ENCODE data around the gene MDM1.

Gene MDM1

GRCh38 chr12:68280240-68280639 is 51.9 kb downstream of the MDM1 start:
- DNase-seq (ENCODE audit: low read depth in 3 of 3, low spot score in 1 of 3) = no peak

- no peak for DNase-seq (ENCODE audit: low read depth in 3 of 3, low spot score in 1 of 3)
Observed at GRCh38 chr12:68279227-68280054, 52.7 kb downstream of the MDM1 start.

- DNase-seq (ENCODE audit: low read depth in 3 of 3, low spot score in 1 of 3) = no peak
Observed at GRCh38 chr12:68276402-68276930, 55.7 kb downstream of the MDM1 start.

- no peak for DNase-seq (ENCODE audit: low read depth in 3 of 3, low spot score in 1 of 3)
Observed at GRCh38 chr12:68272732-68273131, 59.4 kb downstream of the MDM1 start.

- no peak for DNase-seq (ENCODE audit: low read depth in 3 of 3, low spot score in 1 of 3)
Observed at GRCh38 chr12:68271346-68271745, 60.8 kb downstream of the MDM1 start.

- DNase-seq (ENCODE audit: low read depth in 3 of 3, low spot score in 1 of 3) = no peak
Observed at GRCh38 chr12:68270358-68270757, 61.8 kb downstream of the MDM1 start.

GRCh38 chr12:68269779-68270178 is 62.4 kb downstream of the MDM1 start:
- no peak for DNase-seq (ENCODE audit: low read depth in 3 of 3, low spot score in 1 of 3)

GRCh38 chr12:68268967-68269366 is 63.2 kb downstream of the MDM1 start:
- DNase-seq (ENCODE audit: low read depth in 3 of 3, low spot score in 1 of 3) = no peak

GRCh38 chr12:68267892-68268396 is 64.2 kb downstream of the MDM1 start:
- no peak for DNase-seq (ENCODE audit: low read depth in 3 of 3, low spot score in 1 of 3)

- no peak for DNase-seq (ENCODE audit: low read depth in 3 of 3, low spot score in 1 of 3)
Observed at GRCh38 chr12:68264857-68265256, 67.3 kb downstream of the MDM1 start.

- DNase-seq (ENCODE audit: low read depth in 3 of 3, low spot score in 1 of 3) = no peak
Observed at GRCh38 chr12:68264158-68264855, 67.9 kb downstream of the MDM1 start.

GRCh38 chr12:68263366-68263765 is 68.8 kb downstream of the MDM1 start:
- no peak for DNase-seq (ENCODE audit: low read depth in 3 of 3, low spot score in 1 of 3)

- DNase-seq (ENCODE audit: low read depth in 3 of 3, low spot score in 1 of 3) = no peak
Observed at GRCh38 chr12:68261896-68262295, 70.3 kb downstream of the MDM1 start.

GRCh38 chr12:68260153-68260552 is 72.0 kb downstream of the MDM1 start:
- DNase-seq (ENCODE audit: low read depth in 3 of 3, low spot score in 1 of 3) = no peak

- DNase-seq (ENCODE audit: low read depth in 3 of 3, low spot score in 1 of 3) = no peak
Observed at GRCh38 chr12:68259318-68259940, 72.7 kb downstream of the MDM1 start.

GRCh38 chr12:68253504-68253903 is 78.7 kb downstream of the MDM1 start, which contains the start of gene IL22:
Gene IL22 (minus strand): TSS chr12:68253604. CDS start chr12:68253448, 156 bp downstream.
- DNase-seq (ENCODE audit: low read depth in 3 of 3, low spot score in 1 of 3) = no peak

GRCh38 chr12:68252077-68252476 is 80.1 kb downstream of the MDM1 start:
- DNase-seq (ENCODE audit: low read depth in 3 of 3, low spot score in 1 of 3) = no peak

- no peak for DNase-seq (ENCODE audit: low read depth in 3 of 3, low spot score in 1 of 3)
Observed at GRCh38 chr12:68250454-68250853, 81.7 kb downstream of the MDM1 start.

- DNase-seq (ENCODE audit: low read depth in 3 of 3, low spot score in 1 of 3) = no peak
Observed at GRCh38 chr12:68247785-68248184, 84.4 kb downstream of the MDM1 start.

GRCh38 chr12:68246350-68246749 is 85.8 kb downstream of the MDM1 start:
- DNase-seq (ENCODE audit: low read depth in 3 of 3, low spot score in 1 of 3) = no peak

GRCh38 chr12:68245180-68246021 is 86.8 kb downstream of the MDM1 start:
- DNase-seq (ENCODE audit: low read depth in 3 of 3, low spot score in 1 of 3) = no peak
